Transverse colon (tissue), 4 donors: ENCODE results near the gene IFT22. TPM values are rescaled to one million over a fixed set of nuclear protein-coding genes. Genes with fewer than 3 reads are reported as not detected.

ENCODE experiments used
- DNase-seq: peaks from one replicate; pipeline ENCODE4 v3.0.0-alpha.2; 2019
- H3K27ac ChIP-seq, 4 donors: fragments of 200-600 bp; sonication (generic); 2 replicates each; pipeline ENCODE4 v1.5.1; 2016 to 2018; ENCODE audit warnings: inconsistent platforms in 4 of 4
- H3K27me3 ChIP-seq: fragments of 200-600 bp; sonication (generic); 2 replicates; pipeline ENCODE4 v1.5.1; 2017; ENCODE audit warnings: inconsistent platforms
- H3K36me3 ChIP-seq, 4 donors: fragments of 200-600 bp; sonication (generic); 2 replicates each; pipeline ENCODE4 v1.5.1; 2017 to 2019; ENCODE audit warnings: inconsistent platforms in 4 of 4
- H3K4me1 ChIP-seq, 4 donors: fragments of 200-600 bp; sonication (generic); 2 replicates each; pipeline ENCODE4 v1.5.1; 2017 to 2020; ENCODE audit warnings: inconsistent platforms in 4 of 4
- H3K4me3 ChIP-seq, 4 donors: fragments of 200-600 bp; sonication (generic); 1 replicate in 1 of 4; 2 replicates in 3 of 4; pipeline versions ENCODE4 v1.5.1 to v1.6.1; 2017 to 2019; ENCODE audit warnings: inconsistent platforms in 4 of 4
- H3K9me3 ChIP-seq, 2 donors: fragments of 200-600 bp; sonication (generic); 2 replicates each; pipeline ENCODE4 v1.5.1; 2017 to 2019; ENCODE audit warnings: inconsistent platforms in 2 of 2
- CTCF ChIP-seq, 5 experiments: fragments of 200-600 bp in 3 of 5; fragments of 450-650 bp in 2 of 5; sonication (generic) in 3 of 5; IDR thresholded peaks; 1 replicate in 2 of 5; 2 replicates in 3 of 5; pipeline ENCODE4 v1.5.1; 2016 to 2017; ENCODE audit warnings: antibody characterized with exemption in 5 of 5, inconsistent platforms in 3 of 5, mild to moderate bottlenecking in 2 of 5, moderate library complexity in 1 of 5
- EP300 ChIP-seq: sonication (generic); formaldehyde crosslinking; IDR thresholded peaks from one replicate; pipeline ENCODE4 v1.6.1; 2017; ENCODE audit warnings: antibody characterized with exemption, low read depth
- POLR2A ChIP-seq: fragments of 450-650 bp; IDR thresholded peaks from one replicate; pipeline ENCODE4 v1.6.1; 2016; ENCODE audit warnings: antibody characterized with exemption, mild to moderate bottlenecking, moderate library complexity
- POLR2AphosphoS5 ChIP-seq, 3 donors: sonication (generic); formaldehyde crosslinking; IDR thresholded peaks; one replicate each; pipeline ENCODE4 v1.6.1; 2016; ENCODE audit warnings: antibody characterized with exemption in 3 of 3
- WGBS, 2 donors: methylation state at CpG; one replicate each; pipeline ENCODE4 v1.1.5; 2018; ENCODE audit warnings: low coverage in 1 of 2; 5-methylcytosine and 5-hydroxymethylcytosine counted together
- in situ Hi-C, 4 donors: fragments of 200-750 bp; cut with MboI; loops; one replicate each; pipeline versions ENCODE4 v1.15.0 to v1.15.1; 2017; ENCODE audit warnings: low sequenced_read_pairs in 3 of 4, low pct_ligation_motif_present in 1 of 4, low pct_unique_long_range_greater_than_20kb in 1 of 4
- intact Hi-C: fragments of 100-400 bp; cut with DNase I; formaldehyde crosslinking; loops from one replicate; pipeline ENCODE4 v1.15.1; 2023; ENCODE audit warnings: low total_unique reads
- total RNA-seq, 4 donors: library from RNA; depleted of rRNA; stranded (reverse); fragments of >200 nt; gene quantifications; one replicate each; pipeline ENCODE4 v1.1.0, GENCODE V29; 2016

IFT22 gene
- 10 to 100 TPM in 3 of 4 donors, 1 to 10 TPM in 1; 9.4 to 30.6 (median 11.3) TPM for total RNA-seq

GRCh38 chr7:101321491-101322401, at the start of gene IFT22:
Gene IFT22 (minus strand): TSS chr7:101321812. CDS start chr7:101321709, 103 bp downstream.
- H3K9me3 ChIP-seq, result no peaks in the 10 kb centered on the region
- H3K27ac ChIP-seq, result peak within 1 kb of the TSS; percentile 79 to 87 (median 82)
- peaks cover 0 to 12% (median 10%) of the 10 kb centered on the region in 4 donors for H3K4me1 ChIP-seq
- H3K27me3 ChIP-seq, result no peaks in the 10 kb centered on the region
- in situ Hi-C loops (no loop called here), intact Hi-C loops (no loop called here)
- H3K4me3 ChIP-seq, result peak within 1 kb of the TSS; percentile 56 to 78 (median 70)
- no peaks in the 10 kb centered on the region for H3K36me3 ChIP-seq
- WGBS, 2 donors, result 2% methylated on average over 34 of the region's 69 CpGs; no CpG with 5 or more reads in 1 of the 2 donors
- TF ChIP-seq EP300 (no peak), CTCF (IDR thresholded peaks at IDR 0.05) (peak in 4 of 5 experiments; percentile 8 to 42 (median 25)), POLR2AphosphoS5 (IDR thresholded peaks at IDR 0.05) (peak in 1 of 3 donors; percentile 25), POLR2A (peak; percentile 51)
- DNase-seq, result peak; percentile 92

GRCh38 chr7:101370836-101371235, 49.2 kb upstream of the IFT22 start:
- no peak overlapping the region for H3K27ac ChIP-seq
- no peak for DNase-seq
- H3K4me3 ChIP-seq, result no peak overlapping the region
- H3K27me3 ChIP-seq, result peaks cover 67% of the 10 kb centered on the region
- no peaks in the 10 kb centered on the region for H3K36me3 ChIP-seq
- no peak for TF ChIP-seq CTCF (IDR thresholded peaks at IDR 0.05)
- no peak for TF ChIP-seq POLR2A
- TF ChIP-seq EP300, result no peak
- no peak for TF ChIP-seq POLR2AphosphoS5 (IDR thresholded peaks at IDR 0.05)
- intact Hi-C loops, result no loop called here
- no peaks in the 10 kb centered on the region for H3K4me1 ChIP-seq
- WGBS, 2 donors, result 39 to 43% methylated on average over 3 to 5 of the region's 5 CpGs
- in situ Hi-C loops, result no loop called here
- H3K9me3 ChIP-seq, result no peaks in the 10 kb centered on the region

GRCh38 chr7:101368422-101369165, 47.0 kb upstream of the IFT22 start:
- Histone ChIP-seq H3K9me3 (no peaks in the 10 kb centered on the region), H3K27ac (no peak overlapping the region), H3K4me1 (peaks cover 2 to 8% (median 6%) of the 10 kb centered on the region in 4 donors), H3K4me3 (no peak overlapping the region), H3K36me3 (no peaks in the 10 kb centered on the region), H3K27me3 (peaks cover 83% of the 10 kb centered on the region)
- TF ChIP-seq EP300 (no peak), CTCF (IDR thresholded peaks at IDR 0.05) (no peak), POLR2AphosphoS5 (IDR thresholded peaks at IDR 0.05) (no peak), POLR2A (no peak)
- 73 to 75% methylated on average over 6 to 8 of the region's 8 CpGs for WGBS, 2 donors
- intact Hi-C loops, result no loop called here
- no peak for DNase-seq
- in situ Hi-C loops, result no loop called here

- no peak for TF ChIP-seq EP300
- TF ChIP-seq POLR2A, result no peak
- TF ChIP-seq CTCF (IDR thresholded peaks at IDR 0.05), result no peak
- TF ChIP-seq POLR2AphosphoS5 (IDR thresholded peaks at IDR 0.05), result no peak
- Histone ChIP-seq H3K27me3 (peaks cover 88% of the 10 kb centered on the region), H3K4me3 (no peak overlapping the region), H3K36me3 (no peaks in the 10 kb centered on the region), H3K9me3 (no peaks in the 10 kb centered on the region), H3K4me1 (peaks cover 7 to 17% (median 14%) of the 10 kb centered on the region in 4 donors), H3K27ac (no peak overlapping the region)
- in situ Hi-C loops, result no loop called here
- 77 to 80% methylated on average over 1 of the region's 1 CpG for WGBS, 2 donors
- DNase-seq, result no peak
- intact Hi-C loops, result no loop called here
These were observed 46.1 kb upstream of the IFT22 start for GRCh38 chr7:101367676-101368075.
